Stimulated activated naive CD4-positive, alpha-beta T cell (primary cell): ENCODE data around the gene TNFRSF25.
A peak's percentile ranks its signal among the peaks of the same experiment; 100 is the strongest.
"Not testable (repeated sequence)": the region's sequence is repeated elsewhere in the genome, so short reads cannot be mapped to it uniquely, and the experiment has no call there.

Source experiments
- DNase-seq, 6 experiments: peaks; one replicate each; lab custom pipeline; 2025; lab: John Stamatoyannopoulos, UW

TNFRSF25 gene

GRCh38 chr1:6502000-6502891, 36.3 kb upstream of the TNFRSF25 start:
- DNase-seq: no peak

GRCh38 chr1:6501279-6501813, 35.4 kb upstream of the TNFRSF25 start:
- no peak for DNase-seq

- no peak for DNase-seq
Measured at GRCh38 chr1:6500544-6501278, 34.7 kb upstream of the TNFRSF25 start.

GRCh38 chr1:6499296-6499695, 33.3 kb upstream of the TNFRSF25 start:
- no peak for DNase-seq

GRCh38 chr1:6498576-6499111, 32.7 kb upstream of the TNFRSF25 start:
- no peak for DNase-seq

GRCh38 chr1:6497867-6498575, 32.0 kb upstream of the TNFRSF25 start:
- DNase-seq: no peak

- peak; percentile 23 to 65 (median 52) for DNase-seq
Measured at GRCh38 chr1:6497215-6497866, 31.4 kb upstream of the TNFRSF25 start.

- no peak for DNase-seq
Measured at GRCh38 chr1:6496890-6497214, 30.9 kb upstream of the TNFRSF25 start.

- no peak for DNase-seq
Measured at GRCh38 chr1:6496365-6496721, 30.4 kb upstream of the TNFRSF25 start.

- no peak for DNase-seq
Measured at GRCh38 chr1:6495540-6496364, 29.8 kb upstream of the TNFRSF25 start.

GRCh38 chr1:6495041-6495441, 29.1 kb upstream of the TNFRSF25 start:
- DNase-seq: peak in 4 of 6 experiments; percentile 20 to 45 (median 28)

- no peak for DNase-seq
Measured at GRCh38 chr1:6494627-6495026, 28.7 kb upstream of the TNFRSF25 start.

- not testable (repeated sequence) for DNase-seq
Measured at GRCh38 chr1:6493834-6494223, 27.9 kb upstream of the TNFRSF25 start.

- peak in 1 of 6 experiments; percentile 12 for DNase-seq
Measured at GRCh38 chr1:6491966-6492365, 26.0 kb upstream of the TNFRSF25 start.

- no peak for DNase-seq
Measured at GRCh38 chr1:6491480-6491962, 25.5 kb upstream of the TNFRSF25 start, which contains the start of gene PLEKHG5. Gene PLEKHG5 (minus strand): TSS chr1:6491667. CDS start chr1:6477571, 14,096 bp downstream.

- no peak for DNase-seq
Measured at GRCh38 chr1:6491081-6491449, 25.1 kb upstream of the TNFRSF25 start.

- DNase-seq: peak in 4 of 6 experiments; percentile 15 to 38 (median 32)
Measured at GRCh38 chr1:6490181-6491080, 24.5 kb upstream of the TNFRSF25 start.

GRCh38 chr1:6489799-6490180, 23.8 kb upstream of the TNFRSF25 start:
- DNase-seq: peak; percentile 35 to 85 (median 69)

- no peak for DNase-seq
Measured at GRCh38 chr1:6489383-6489765, 23.4 kb upstream of the TNFRSF25 start.
